ENCODE data around the gene SH2D3A.

- TF ChIP-seq CTCF (conservative IDR thresholded peaks at IDR 0.05) (no peak), EZH2 (IDR thresholded peaks at IDR 0.05; ENCODE audit: low read depth) (no peak)
Measured at GRCh38 chr19:6729573-6730152, 37.6 kb downstream of the SH2D3A start.

Measured in PC-9 (cell line).